ENCODE results near the gene PARG.
"Not testable (repeated sequence)": the region's sequence is repeated elsewhere in the genome, so short reads cannot be mapped to it uniquely, and the experiment has no call there.

Gene PARG

DNA sequence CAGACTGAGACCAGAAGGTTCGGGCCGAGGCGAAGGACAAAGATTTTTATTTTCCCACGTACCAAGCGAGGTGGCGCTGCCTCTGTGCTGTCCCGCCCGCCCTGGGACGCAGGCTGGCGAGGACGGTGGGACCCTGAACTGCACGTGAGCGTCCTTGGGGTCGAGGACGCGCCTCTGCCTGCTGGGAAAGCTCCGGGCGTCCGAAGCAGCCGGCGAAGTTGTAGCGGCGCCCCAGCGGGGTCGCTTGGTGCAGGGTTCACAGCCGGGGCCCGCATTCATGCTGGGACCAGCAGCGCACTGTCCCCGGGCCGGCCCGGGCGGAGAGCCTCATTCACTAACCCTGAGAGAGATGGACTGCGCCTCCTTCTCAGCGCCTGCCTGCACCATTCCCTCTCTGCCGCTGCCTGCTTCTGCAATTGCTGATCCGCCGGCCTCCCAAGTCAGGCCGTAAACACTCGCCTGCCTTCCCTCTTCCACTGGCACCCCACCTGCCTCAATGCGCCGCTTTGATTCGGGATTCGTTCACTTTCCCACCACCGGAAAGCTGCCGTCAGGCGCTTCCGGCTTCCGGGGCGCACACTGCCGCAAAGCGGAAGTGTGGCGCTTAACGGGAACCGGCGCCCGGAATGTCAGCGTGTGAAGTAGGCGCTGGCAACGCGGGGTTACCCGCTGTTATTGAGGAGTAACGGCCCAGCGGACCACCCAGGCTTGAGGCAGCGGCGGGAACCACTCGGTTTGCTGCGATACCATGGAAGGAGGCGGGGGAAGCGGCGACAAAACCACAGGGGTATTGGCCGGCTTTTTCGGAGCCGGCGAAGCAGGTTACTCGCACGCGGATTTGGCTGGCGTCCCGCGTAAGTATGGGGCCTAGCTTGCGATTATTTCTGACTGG, at the start of gene PARG, which contains the start of gene TIMM23B:
Gene PARG, minus strand, starts transcription at position 581 of the 892 bp plus-strand sequence. Its CDS starts 302 bp downstream, at position 279.
Gene TIMM23B, plus strand, starts transcription at position 607 of the 892 bp plus-strand sequence. Its CDS starts 142 bp downstream, at position 749.
- peak within 1 kb of the TSS; percentile 74 for H3K4me3 ChIP-seq (replicated peaks; ENCODE audit: low read depth, low read length)
- DNase-seq (ENCODE audit: extremely low read depth, low read depth) = peak; percentile 25

DNA sequence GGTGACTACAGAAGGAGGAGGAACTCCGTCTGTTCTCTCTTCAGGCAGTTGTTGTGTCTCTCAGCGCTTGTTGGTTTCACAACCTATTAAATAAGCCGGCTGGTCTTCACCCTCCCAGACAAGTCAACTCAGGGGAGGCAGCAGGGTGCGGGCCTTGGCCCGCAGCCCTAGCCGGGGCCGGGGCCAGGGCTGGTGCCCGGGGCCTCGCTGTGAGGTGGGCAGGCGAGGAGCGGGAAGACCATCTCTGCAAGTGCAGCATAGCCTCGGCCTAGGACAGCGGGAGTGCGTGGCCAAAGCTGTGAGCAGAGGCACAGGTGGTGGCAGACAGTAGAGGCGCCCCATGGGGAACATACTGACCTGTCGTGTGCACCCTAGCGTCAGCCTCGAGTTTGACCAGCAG, 46.5 kb upstream of the PARG start, which contains the start of gene AGAP6:
Gene AGAP6, plus strand, starts transcription at position 31 of the 400 bp plus-strand sequence. Its CDS starts 310 bp downstream, at position 341.
- DNase-seq (ENCODE audit: extremely low read depth, low read depth); H3K4me3 ChIP-seq (replicated peaks; ENCODE audit: low read depth, low read length): not testable (repeated sequence)

DNA sequence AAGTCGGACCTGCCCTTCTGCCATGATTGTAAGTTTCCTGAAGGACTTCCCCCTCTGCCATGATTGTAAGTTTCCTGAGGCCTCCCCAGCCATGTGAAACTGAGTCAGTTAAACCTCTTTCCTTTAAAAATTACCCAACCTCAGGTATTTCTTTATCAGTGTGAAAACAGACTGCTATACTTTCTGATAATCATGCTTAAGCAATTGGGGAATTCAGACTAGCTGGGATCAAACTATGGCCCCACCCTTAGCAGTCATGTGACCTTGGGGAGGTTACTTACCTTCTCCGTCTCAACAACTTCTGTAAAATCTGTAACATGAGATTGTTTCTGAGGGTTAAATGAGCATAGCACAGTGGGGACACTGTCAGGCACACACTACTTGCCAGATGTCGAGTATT, 45.4 kb upstream of the PARG start:
- H3K4me3 ChIP-seq (replicated peaks; ENCODE audit: low read depth, low read length); DNase-seq (ENCODE audit: extremely low read depth, low read depth): not testable (repeated sequence)

DNA sequence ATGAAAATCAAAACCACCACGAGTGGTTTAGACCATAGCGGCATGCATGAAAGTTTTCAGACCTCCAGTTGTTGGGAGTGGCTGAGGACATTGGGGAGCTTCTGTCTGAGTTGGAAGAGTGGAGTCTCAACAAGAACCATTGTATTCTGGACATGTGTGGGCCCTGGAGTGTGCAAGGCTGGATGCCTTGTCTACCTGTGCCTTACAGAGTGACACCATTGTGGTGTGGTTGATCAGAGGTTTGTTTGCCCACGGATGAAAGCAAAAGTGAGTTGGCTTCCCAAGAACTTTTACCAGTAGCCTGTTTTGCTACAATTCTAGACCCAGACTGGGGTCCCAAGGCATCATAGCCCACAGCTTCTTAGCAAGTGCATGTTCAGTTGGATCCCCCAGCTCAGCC, 35.9 kb upstream of the PARG start:
- H3K4me3 ChIP-seq (replicated peaks; ENCODE audit: low read depth, low read length); DNase-seq (ENCODE audit: extremely low read depth, low read depth): not testable (repeated sequence)

DNA sequence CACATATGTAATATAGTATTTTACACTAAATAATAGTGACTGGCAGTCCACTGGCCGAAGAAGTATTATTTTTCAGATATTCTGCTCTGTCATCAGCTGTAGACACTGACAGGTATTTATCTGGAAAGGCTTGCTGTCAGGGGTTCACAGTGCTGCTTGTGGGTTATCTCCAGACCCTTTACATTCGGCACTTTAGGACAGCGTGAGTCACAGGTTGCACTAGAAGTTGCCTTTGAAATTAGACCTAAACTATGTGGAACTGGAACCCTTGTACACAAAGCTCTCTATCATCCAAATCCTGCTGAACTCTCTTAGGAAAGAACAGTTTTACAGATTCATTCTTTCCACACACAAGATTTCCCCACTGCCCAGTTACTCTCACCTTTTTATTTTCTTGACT, 30.3 kb upstream of the PARG start:
- not testable (repeated sequence) for H3K4me3 ChIP-seq (replicated peaks; ENCODE audit: low read depth, low read length); DNase-seq (ENCODE audit: extremely low read depth, low read depth)

DNA sequence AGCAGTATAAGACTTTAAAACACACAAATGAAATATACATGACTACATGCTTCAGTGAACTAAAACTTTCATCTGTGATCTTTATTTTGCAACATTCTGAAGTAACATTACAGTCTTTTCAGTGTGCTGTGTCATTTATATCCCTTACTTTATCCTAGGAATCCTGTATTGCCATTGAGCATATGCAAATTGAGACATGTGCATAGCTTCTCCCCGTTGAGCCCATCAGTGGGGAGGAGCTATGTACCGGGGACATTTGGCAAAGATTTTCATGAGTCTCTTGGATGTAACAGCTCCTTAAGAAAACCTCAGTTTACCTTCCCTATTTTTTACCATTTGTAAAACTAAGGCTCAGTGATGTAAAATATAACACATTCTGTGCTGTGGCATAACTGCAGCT, 29.6 kb upstream of the PARG start:
- H3K4me3 ChIP-seq (replicated peaks; ENCODE audit: low read depth, low read length); DNase-seq (ENCODE audit: extremely low read depth, low read depth): not testable (repeated sequence)

DNA sequence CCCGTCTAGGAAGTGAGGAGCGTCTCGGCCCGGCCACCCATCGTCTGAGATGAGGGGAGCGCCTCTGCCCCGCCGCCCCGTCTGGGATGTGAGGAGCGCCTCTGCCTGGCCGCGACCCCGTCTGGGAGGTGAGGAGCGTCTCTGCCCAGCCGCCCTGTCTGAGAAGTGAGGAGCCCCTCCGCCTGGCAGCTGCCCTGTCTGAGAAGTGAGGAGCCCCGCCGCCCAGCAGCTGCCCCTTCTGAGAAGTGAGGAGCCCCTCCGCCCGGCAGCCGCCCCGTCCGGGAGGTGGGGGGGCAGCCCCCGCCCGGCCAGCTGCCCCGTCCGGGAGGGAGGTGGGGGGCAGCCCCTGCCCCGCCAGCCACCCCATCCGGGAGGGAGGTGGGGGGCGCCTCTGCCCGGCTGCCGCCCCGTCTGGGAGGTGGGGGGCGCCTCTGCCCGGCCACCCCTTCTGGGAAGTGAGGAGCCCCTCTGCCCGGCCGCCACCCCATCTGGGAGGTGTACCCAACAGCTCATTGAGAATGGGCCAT, 28.6 kb upstream of the PARG start:
- DNase-seq (ENCODE audit: extremely low read depth, low read depth); H3K4me3 ChIP-seq (replicated peaks; ENCODE audit: low read depth, low read length): not testable (repeated sequence)

DNA sequence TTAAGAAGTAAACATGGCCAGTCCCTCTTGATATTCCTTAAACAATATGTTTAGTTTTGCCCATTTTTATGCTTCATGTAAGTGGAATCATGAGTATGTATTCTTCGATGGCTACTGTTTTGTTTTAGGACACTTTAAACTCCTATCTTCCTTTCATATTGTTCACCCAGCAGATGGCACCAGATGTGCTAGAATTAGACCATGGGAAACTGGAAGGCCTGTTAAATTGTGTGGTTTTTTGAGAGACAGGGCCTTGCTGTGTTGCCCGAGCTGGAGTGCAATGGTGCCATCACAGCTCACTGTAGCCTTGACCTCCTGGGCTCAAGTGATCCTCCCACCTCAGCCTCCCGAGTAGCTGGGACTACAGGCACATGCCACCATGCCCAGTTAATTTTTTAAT, 11.3 kb upstream of the PARG start:
- not testable (repeated sequence) for DNase-seq (ENCODE audit: extremely low read depth, low read depth); H3K4me3 ChIP-seq (replicated peaks; ENCODE audit: low read depth, low read length)

DNA sequence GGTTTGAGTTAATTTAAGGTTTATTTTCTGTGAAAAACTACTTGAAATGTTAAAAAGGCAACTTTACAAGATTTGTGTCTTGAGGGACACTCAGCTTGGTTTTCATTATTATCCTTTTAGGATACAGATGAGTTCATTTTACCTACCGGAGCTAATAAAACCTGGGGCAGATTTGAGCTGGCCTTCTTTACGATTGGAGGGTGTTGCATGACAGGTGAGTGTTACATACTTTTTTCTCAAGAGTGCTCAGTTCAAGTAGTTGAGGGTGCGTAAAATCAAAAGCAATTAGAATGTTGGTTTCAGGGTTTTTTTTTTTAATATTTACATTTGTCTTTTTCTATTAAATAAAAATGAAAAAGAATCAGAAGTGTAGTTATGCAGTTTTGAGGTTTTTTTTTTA, 10.2 kb upstream of the PARG start:
- H3K4me3 ChIP-seq (replicated peaks; ENCODE audit: low read depth, low read length); DNase-seq (ENCODE audit: extremely low read depth, low read depth): not testable (repeated sequence)

DNA sequence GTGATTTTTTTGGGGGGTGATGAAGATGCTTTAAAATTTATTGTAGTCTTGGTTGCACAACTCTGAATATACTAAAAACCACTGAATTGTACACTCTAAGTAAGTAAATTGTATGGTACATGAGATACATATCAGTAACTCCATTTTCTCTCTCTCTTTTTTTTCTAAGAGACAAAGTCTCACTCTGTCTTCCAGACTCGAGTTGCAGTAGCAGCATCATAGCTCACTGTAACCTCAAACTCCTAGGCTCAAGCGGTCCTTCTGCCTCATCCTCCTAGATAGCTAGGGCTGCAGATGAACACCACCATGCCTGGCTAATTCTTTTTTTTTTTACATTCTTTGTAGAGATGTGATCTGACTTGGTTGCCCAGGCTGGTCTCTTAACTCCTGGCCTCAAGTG, 6.9 kb upstream of the PARG start:
- not testable (repeated sequence) for H3K4me3 ChIP-seq (replicated peaks; ENCODE audit: low read depth, low read length); DNase-seq (ENCODE audit: extremely low read depth, low read depth)

DNA sequence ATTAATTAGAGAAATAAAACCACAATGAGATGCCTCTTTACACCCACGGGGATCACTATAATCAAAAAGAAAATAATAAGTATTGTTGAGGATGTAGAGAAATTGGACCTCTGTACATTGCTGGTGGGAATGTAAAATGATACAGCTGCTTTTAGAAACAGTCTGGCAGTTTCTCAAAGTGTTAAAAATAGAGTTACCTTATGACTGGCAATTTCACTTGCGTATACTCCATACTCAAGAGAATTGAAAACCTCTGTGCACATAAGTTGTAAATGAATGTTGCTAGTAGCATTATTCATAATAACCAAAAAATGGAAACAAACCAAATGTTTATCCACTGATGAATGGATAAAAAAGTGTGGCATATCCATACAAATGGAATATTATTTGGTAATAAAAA, 6.3 kb upstream of the PARG start:
- H3K4me3 ChIP-seq (replicated peaks; ENCODE audit: low read depth, low read length); DNase-seq (ENCODE audit: extremely low read depth, low read depth): not testable (repeated sequence)

DNA sequence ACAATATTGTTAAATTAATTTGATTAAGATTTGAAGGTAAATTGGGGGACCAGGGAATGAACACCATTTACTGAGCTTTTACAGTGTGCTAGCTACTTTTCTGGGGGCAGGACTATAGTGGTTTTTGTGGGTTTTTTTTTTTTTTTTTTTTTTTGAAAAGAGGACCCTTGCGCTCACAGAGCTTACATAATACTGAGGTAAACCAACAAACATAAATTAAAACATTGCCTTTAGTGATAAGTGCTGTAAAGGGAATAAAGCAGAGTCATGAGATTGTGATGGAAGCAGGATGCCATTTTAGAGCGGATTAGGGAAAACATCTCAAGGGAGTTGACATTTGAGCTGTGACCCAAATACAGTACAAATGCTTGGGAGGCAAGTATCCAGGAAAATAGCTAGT, 1.8 kb upstream of the PARG start:
- DNase-seq (ENCODE audit: extremely low read depth, low read depth) = not testable (repeated sequence)
- peak overlapping the region; percentile 74 for H3K4me3 ChIP-seq (replicated peaks; ENCODE audit: low read depth, low read length)

DNA sequence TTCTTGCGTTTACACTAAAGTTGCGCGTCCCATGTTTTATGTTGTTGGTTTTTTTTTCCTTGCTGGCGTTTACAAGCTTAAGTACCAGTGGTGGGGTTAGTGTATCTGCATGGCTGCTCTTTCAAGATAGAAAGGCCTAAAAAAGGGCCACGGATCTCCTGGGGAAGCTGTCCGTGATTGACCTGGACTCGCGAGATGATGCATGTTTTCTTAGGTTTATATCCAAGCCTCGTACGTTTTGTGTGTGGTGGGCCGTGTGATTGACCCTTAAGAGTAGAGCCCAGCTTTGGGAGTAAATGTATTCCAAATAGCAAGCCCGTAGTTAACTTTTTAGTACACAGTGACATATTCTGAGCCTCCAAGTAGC, 495 bp upstream of the PARG start:
- peak overlapping the region; percentile 74 for H3K4me3 ChIP-seq (replicated peaks; ENCODE audit: low read depth, low read length)
- DNase-seq (ENCODE audit: extremely low read depth, low read depth) = not testable (repeated sequence)

DNA sequence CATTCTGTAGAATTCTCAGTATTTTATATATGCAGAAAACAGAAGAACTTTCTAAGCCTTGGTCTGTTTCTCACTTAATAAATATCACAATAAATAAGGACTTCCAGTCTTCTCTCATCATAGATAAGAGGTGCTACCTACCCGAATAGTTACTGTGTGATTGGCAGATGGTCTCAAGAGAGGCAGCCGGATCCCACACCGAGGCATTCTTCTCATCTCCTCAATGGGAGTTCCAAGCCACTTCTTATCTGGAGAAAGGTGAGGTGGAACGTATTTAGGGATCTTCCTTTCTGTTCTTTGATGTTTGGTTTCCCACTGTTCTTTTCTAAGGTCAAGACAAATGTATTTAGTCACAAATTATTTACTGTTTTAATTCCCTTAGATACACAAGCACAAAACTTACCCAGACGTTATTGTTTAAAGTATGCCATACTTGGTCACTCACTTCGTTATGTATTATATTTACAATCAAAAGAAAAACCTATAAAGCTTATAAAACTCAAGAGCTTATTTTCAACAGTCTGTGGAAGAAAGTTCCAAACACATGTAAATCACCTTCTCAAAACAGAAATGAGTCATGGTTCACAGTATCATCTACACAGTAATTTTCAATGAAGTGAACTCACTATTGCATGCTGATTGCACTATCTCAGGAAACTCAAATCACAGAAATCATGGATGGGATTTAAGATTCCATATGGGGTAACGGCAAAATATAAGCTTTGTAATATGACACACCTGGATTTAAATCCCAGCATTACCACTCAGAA, 9.7 kb downstream of the PARG start:
- not testable (repeated sequence) for DNase-seq (ENCODE audit: extremely low read depth, low read depth); H3K4me3 ChIP-seq (replicated peaks; ENCODE audit: low read depth, low read length)

DNA sequence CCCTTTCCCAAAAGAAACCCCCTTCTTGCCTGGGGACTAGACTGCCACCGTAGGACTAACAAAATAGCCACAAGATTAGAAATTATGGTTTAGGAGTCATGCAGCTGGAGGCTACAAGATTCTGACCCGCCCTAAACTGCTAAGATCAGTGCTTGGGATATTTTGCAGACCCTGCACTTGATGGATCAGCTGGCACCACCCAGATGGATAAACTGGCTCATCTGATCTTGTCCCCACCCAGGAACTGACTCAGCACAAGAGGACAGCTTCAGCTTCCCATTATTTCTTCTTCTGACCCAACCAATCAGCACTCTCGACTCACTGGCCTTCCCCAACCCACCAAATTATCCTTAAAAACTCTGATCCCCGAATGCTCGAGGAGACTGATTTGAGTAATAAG, 10.6 kb downstream of the PARG start:
- DNase-seq (ENCODE audit: extremely low read depth, low read depth); H3K4me3 ChIP-seq (replicated peaks; ENCODE audit: low read depth, low read length): not testable (repeated sequence)

DNA sequence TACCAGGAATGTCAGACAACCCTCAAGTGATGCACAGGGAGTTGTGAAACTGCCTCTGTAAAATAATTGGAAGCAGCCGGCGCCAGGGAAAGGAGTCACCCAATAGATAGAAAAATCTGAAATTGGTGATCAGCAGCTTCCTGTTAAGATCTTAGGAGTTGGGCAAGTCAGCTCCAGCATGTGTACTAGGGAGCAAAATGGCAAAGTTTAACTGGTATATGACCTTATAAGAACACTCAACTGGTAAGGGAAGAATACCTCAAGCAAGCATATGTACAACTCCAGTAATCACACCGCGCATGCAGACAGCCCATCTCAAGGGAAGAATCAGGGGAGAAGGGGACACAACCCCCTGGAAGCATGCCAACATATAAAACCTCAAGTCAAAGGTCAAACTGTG, 18.3 kb downstream of the PARG start:
- not testable (repeated sequence) for DNase-seq (ENCODE audit: extremely low read depth, low read depth); H3K4me3 ChIP-seq (replicated peaks; ENCODE audit: low read depth, low read length)

DNA sequence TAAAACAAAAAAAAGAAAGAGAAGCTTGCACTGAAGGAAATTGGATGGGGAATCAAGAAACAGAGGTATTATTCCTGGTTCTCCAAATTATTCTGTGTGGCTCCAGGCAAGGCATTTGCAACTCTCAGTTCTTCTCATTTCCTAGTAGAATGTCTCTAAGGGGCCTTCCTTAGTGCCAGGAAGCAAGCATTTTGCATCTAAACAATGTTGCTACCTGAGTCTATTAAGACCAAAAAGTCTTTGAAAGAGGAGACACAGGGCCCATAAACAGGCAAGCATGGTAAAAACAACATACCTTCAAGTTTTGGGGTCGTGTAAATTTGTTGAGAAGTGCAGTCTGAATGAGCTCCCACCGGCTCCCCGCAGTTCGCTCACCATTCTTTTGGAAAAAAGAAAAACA, 19.8 kb downstream of the PARG start:
- not testable (repeated sequence) for DNase-seq (ENCODE audit: extremely low read depth, low read depth); H3K4me3 ChIP-seq (replicated peaks; ENCODE audit: low read depth, low read length)

DNA sequence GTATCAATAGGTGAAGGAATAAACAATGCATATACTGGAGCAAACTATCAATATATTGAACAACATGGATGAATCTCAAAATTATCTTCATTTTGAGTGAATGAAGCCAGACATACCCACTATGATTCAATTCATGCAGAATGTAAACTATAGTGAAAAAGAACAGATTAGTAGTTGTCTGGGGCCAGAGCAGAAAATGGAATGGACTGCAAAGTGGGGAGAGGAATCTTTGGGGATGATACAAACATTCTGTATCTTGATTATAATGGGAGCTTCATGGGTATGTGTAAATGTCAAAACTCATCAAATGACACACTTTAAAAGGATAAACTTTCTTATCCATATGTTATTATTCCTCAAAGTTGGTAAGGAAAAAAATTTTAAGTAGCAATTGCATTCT, 23.9 kb downstream of the PARG start:
- H3K4me3 ChIP-seq (replicated peaks; ENCODE audit: low read depth, low read length); DNase-seq (ENCODE audit: extremely low read depth, low read depth): not testable (repeated sequence)

DNA sequence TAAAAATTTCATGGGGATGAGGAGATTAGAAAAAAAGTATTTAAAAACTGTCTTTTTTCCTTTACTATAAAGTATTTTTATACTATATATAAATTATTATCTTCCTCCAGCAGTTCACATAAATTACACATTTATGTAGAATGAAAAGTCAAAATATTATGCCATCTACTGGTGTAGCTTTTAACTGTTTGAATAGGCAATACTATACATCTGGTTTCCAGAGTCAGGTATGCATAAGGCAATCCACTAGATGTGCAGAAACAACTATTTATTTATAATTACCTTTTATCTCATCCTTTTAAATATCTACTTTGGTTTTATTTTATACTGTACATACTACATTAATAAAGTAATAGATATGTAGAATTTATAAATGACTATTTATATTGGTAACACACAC, 25.4 kb downstream of the PARG start:
- H3K4me3 ChIP-seq (replicated peaks; ENCODE audit: low read depth, low read length); DNase-seq (ENCODE audit: extremely low read depth, low read depth): not testable (repeated sequence)
